HG02981 (cell line): Measurements from ENCODE around the gene TCF7L1.

Experiments used
- ATAC-seq: cut with Tn5 transposase; IDR thresholded peaks from one replicate; pipeline ENCODE4 v1.9.1; 2021; ENCODE audit warnings: mild to moderate bottlenecking, moderate library complexity; ENCODE audit not compliant: unreplicated experiment

The TCF7L1 gene

GRCh38 chr2:85273738-85274731, 140.8 kb downstream of the TCF7L1 start:
- no peak for ATAC-seq

- ATAC-seq = no peak
Measured at GRCh38 chr2:85275984-85276540, 142.9 kb downstream of the TCF7L1 start.

- no peak for ATAC-seq
Measured at GRCh38 chr2:85276571-85277118, 143.5 kb downstream of the TCF7L1 start.

- ATAC-seq = no peak
Measured at GRCh38 chr2:85277416-85278158, 144.4 kb downstream of the TCF7L1 start.

GRCh38 chr2:85278361-85278760, 145.2 kb downstream of the TCF7L1 start:
- ATAC-seq = no peak

- no peak for ATAC-seq
Measured at GRCh38 chr2:85281553-85281952, 148.4 kb downstream of the TCF7L1 start.

GRCh38 chr2:85282914-85283313, 149.7 kb downstream of the TCF7L1 start:
- no peak for ATAC-seq

GRCh38 chr2:85283641-85284040, 150.4 kb downstream of the TCF7L1 start:
- ATAC-seq = no peak

- ATAC-seq = no peak
Measured at GRCh38 chr2:85286918-85287317, 153.7 kb downstream of the TCF7L1 start.

GRCh38 chr2:85287721-85288120, 154.5 kb downstream of the TCF7L1 start:
- no peak for ATAC-seq

GRCh38 chr2:85288244-85288725, 155.1 kb downstream of the TCF7L1 start:
- ATAC-seq = no peak

- no peak for ATAC-seq
Measured at GRCh38 chr2:85291425-85292023, 158.3 kb downstream of the TCF7L1 start.

GRCh38 chr2:85302121-85302520, 168.9 kb downstream of the TCF7L1 start:
- no peak for ATAC-seq

- no peak for ATAC-seq
Measured at GRCh38 chr2:85303780-85304531, 170.8 kb downstream of the TCF7L1 start.

GRCh38 chr2:85307527-85307897, 174.3 kb downstream of the TCF7L1 start:
- ATAC-seq = no peak

- no peak for ATAC-seq
Measured at GRCh38 chr2:85308201-85308600, 175.0 kb downstream of the TCF7L1 start.

- no peak for ATAC-seq
Measured at GRCh38 chr2:85308896-85309555, 175.8 kb downstream of the TCF7L1 start.

- ATAC-seq = no peak
Measured at GRCh38 chr2:85309699-85310321, 176.6 kb downstream of the TCF7L1 start.

GRCh38 chr2:85310330-85310729, 177.1 kb downstream of the TCF7L1 start:
- ATAC-seq = no peak
